DND-41 (cell line): ENCODE results near the gene SOAT1.

Source experiments
- ATAC-seq: fragments of 200-7000 bp; cut with Tn5 transposase; 3 replicates; pipeline ENCODE4 v1.9.1; 2021; ENCODE audit warnings: low read depth; ENCODE audit not compliant: insufficient read depth
- DNase-seq: peaks from one replicate; pipeline ENCODE4 v3.0.0-alpha.2; 2020
- H2AFZ ChIP-seq: 2 replicates; pipeline ENCODE4 v1.6.0; 2012; ENCODE audit warnings: low read depth, low read length
- H3K27ac ChIP-seq: 2 replicates; pipeline ENCODE4 v1.5.1; 2012; ENCODE audit warnings: low read length, inconsistent platforms
- H3K27me3 ChIP-seq: fragments of 200-600 bp; sonication (generic); 2 replicates; pipeline ENCODE4 v1.6.0; 2012; ENCODE audit warnings: low read length, mild to moderate bottlenecking, inconsistent platforms; ENCODE audit not compliant: insufficient read depth, poor library complexity
- H3K36me3 ChIP-seq: 2 replicates; pipeline ENCODE4 v1.5.1; 2012; ENCODE audit warnings: low read length, inconsistent platforms; ENCODE audit not compliant: insufficient read depth
- H3K4me1 ChIP-seq: 2 replicates; pipeline ENCODE4 v1.5.1; 2012; ENCODE audit warnings: mild to moderate bottlenecking, low read length; ENCODE audit not compliant: insufficient read depth
- H3K4me2 ChIP-seq: 2 replicates; pipeline ENCODE4 v1.6.0; 2012; ENCODE audit warnings: mild to moderate bottlenecking, moderate library complexity, low read length, inconsistent platforms; ENCODE audit not compliant: insufficient read depth
- H3K4me3 ChIP-seq, 2 experiments: fragments of 200-600 bp in 1 of 2; shearing (Covaris generic) in 1 of 2; 2 replicates each; pipeline ENCODE4 v1.5.1; 2012 to 2016; ENCODE audit warnings: inconsistent platforms in 2 of 2, low read length in 2 of 2, mild to moderate bottlenecking in 2 of 2, low read depth in 1 of 2, moderate library complexity in 1 of 2
- H3K79me2 ChIP-seq: 2 replicates; pipeline ENCODE4 v1.6.0; 2012; ENCODE audit warnings: low read length, inconsistent platforms; ENCODE audit not compliant: insufficient read depth
- H3K9ac ChIP-seq: 2 replicates; pipeline ENCODE4 v1.6.0; 2012; ENCODE audit warnings: low read depth, mild to moderate bottlenecking, inconsistent platforms, low read length, moderate library complexity
- H3K9me3 ChIP-seq: 2 replicates; pipeline ENCODE4 v1.5.1; 2012; ENCODE audit warnings: low read length, moderate library complexity, mild to moderate bottlenecking, inconsistent platforms; ENCODE audit not compliant: insufficient read depth, severe bottlenecking
- H4K20me1 ChIP-seq: 2 replicates; pipeline ENCODE4 v1.6.0; 2012; ENCODE audit warnings: low read length; ENCODE audit not compliant: insufficient read depth
- CTCF ChIP-seq: IDR thresholded peaks from 2 replicates; pipeline ENCODE4 v1.5.1; 2012; ENCODE audit warnings: borderline replicate concordance, low read length, moderate library complexity, mild to moderate bottlenecking; ENCODE audit not compliant: poor library complexity, severe bottlenecking; ENCODE audit errors: extremely low read depth
- EZH2 ChIP-seq: IDR thresholded peaks from 3 replicates; pipeline ENCODE4 v1.6.1; 2012; ENCODE audit warnings: borderline replicate concordance, low read depth, mild to moderate bottlenecking, moderate library complexity, low read length, inconsistent platforms; ENCODE audit not compliant: severe bottlenecking

Gene SOAT1

GRCh38 chr1:179341943-179342547 lies 48.4 kb downstream of the SOAT1 start:
- peaks cover 65% of the 10 kb centered on the region for H3K36me3 ChIP-seq
- H3K9me3 ChIP-seq: no peaks in the 10 kb centered on the region
- no peaks in the 10 kb centered on the region for H4K20me1 ChIP-seq
- H3K4me2 ChIP-seq: no peak overlapping the region
- no peak overlapping the region for H3K27ac ChIP-seq
- H3K27me3 ChIP-seq: no peaks in the 10 kb centered on the region
- DNase-seq: no peak
- no peaks in the 10 kb centered on the region for H3K4me1 ChIP-seq
- ATAC-seq: no peak
- H3K9ac ChIP-seq: no peak overlapping the region
- H2AFZ ChIP-seq: no peak overlapping the region
- no peak for TF ChIP-seq EZH2
- TF ChIP-seq CTCF: no peak
- H3K4me3 ChIP-seq: no peak overlapping the region
- H3K79me2 ChIP-seq: no peaks in the 10 kb centered on the region

DNA sequence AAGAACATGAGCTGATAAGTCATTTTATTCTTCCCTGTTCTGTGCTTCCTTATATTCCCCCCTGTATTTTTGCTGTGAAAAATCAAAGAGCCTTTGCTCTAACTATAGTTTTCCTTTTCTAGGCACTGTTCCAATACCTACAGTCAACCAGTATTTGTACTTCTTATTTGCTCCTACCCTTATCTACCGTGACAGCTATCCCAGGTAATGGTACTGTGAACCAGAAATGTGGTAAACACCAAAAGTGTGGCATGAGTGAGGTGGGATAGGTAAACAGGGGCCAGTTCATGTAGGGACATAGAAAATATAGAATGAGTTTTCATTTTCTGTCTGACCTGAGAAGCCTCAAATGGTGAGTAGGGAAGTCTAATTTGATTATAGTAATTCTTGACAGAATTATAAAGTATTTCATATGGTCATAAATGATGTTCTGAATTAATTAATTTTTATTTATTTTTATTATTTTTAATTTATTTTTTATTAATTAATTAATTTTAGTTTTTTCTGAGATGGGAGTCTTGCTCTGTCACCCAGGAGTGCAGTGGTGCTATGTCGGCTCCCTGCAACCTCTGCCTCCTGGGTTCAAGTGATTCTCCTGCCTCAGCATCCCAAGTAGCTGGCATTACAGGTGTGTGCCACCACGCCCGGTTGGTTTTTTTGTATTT lies 49.3 kb downstream of the SOAT1 start:
- Histone ChIP-seq H3K9ac (no peak overlapping the region), H3K27me3 (no peaks in the 10 kb centered on the region), H3K4me1 (no peaks in the 10 kb centered on the region), H3K4me2 (no peak overlapping the region), H4K20me1 (no peaks in the 10 kb centered on the region), H2AFZ (no peak overlapping the region), H3K9me3 (no peaks in the 10 kb centered on the region), H3K4me3 (no peak overlapping the region), H3K36me3 (peaks cover 67% of the 10 kb centered on the region), H3K27ac (no peak overlapping the region), H3K79me2 (no peaks in the 10 kb centered on the region)
- TF ChIP-seq EZH2: no peak
- no peak for TF ChIP-seq CTCF
- DNase-seq: no peak
- no peak for ATAC-seq

GRCh38 chr1:179351281-179351680 lies 57.7 kb downstream of the SOAT1 start:
- H3K9ac ChIP-seq: no peak overlapping the region
- DNase-seq (no peak), ATAC-seq (no peak)
- H3K4me1 ChIP-seq: no peaks in the 10 kb centered on the region
- H3K36me3 ChIP-seq: peaks cover 61% of the 10 kb centered on the region
- no peak for TF ChIP-seq EZH2
- no peak for TF ChIP-seq CTCF
- H2AFZ ChIP-seq: no peak overlapping the region
- H3K27me3 ChIP-seq: no peaks in the 10 kb centered on the region
- no peaks in the 10 kb centered on the region for H3K9me3 ChIP-seq
- no peak overlapping the region for H3K4me3 ChIP-seq
- H4K20me1 ChIP-seq: no peaks in the 10 kb centered on the region
- H3K4me2 ChIP-seq: no peak overlapping the region
- no peak overlapping the region for H3K27ac ChIP-seq
- no peaks in the 10 kb centered on the region for H3K79me2 ChIP-seq
